Loucy (cell line): ENCODE data around the gene WNT9A.
"Not testable (repeated sequence)": the region's sequence is repeated elsewhere in the genome, so short reads cannot be mapped to it uniquely, and the experiment has no call there.

Experiments used
- EZH2phosphoT487 ChIP-seq: fragments of 200-600 bp; IDR thresholded peaks from 2 replicates; pipeline ENCODE4 v1.6.1; 2018; ENCODE audit warnings: antibody characterized with exemption, mild to moderate bottlenecking, moderate library complexity, borderline replicate concordance
- TF ChIP-seq, protein P1 (sequence below): fragments of 200-600 bp; sonication (generic); conservative IDR thresholded peaks from 2 replicates; pipeline ENCODE4 v1.5.1; 2014; ENCODE audit warnings: mild to moderate bottlenecking, antibody characterized with exemption, low read length

DNA sequence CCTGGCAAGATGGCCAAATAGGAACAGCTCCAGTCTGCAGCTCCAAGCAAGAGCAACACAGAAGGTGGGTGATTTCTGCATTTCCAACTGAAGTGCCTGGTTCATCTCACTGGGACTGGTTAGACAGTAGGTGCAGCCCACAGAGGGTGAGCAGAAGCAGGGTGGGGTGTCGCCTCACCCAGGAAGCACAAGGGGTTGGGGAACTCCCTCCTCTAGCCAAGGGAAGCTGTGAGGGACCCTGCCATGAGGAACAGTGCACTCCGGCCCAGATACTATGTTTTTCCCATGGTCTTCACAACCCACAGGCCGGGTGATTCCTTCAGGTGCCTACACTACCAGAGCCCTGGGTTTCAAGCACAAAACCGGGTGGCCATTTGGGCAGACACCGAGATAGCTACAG is 75.8 kb downstream of the WNT9A start:
- TF ChIP-seq, protein P1, sequence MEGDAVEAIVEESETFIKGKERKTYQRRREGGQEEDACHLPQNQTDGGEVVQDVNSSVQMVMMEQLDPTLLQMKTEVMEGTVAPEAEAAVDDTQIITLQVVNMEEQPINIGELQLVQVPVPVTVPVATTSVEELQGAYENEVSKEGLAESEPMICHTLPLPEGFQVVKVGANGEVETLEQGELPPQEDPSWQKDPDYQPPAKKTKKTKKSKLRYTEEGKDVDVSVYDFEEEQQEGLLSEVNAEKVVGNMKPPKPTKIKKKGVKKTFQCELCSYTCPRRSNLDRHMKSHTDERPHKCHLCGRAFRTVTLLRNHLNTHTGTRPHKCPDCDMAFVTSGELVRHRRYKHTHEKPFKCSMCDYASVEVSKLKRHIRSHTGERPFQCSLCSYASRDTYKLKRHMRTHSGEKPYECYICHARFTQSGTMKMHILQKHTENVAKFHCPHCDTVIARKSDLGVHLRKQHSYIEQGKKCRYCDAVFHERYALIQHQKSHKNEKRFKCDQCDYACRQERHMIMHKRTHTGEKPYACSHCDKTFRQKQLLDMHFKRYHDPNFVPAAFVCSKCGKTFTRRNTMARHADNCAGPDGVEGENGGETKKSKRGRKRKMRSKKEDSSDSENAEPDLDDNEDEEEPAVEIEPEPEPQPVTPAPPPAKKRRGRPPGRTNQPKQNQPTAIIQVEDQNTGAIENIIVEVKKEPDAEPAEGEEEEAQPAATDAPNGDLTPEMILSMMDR, result not testable (repeated sequence)
- not testable (repeated sequence) for TF ChIP-seq EZH2phosphoT487
